ENCODE data around the gene URGCP.
"Not testable (repeated sequence)": the region's sequence is repeated elsewhere in the genome, so short reads cannot be mapped to it uniquely, and the experiment has no call there.

DNA sequence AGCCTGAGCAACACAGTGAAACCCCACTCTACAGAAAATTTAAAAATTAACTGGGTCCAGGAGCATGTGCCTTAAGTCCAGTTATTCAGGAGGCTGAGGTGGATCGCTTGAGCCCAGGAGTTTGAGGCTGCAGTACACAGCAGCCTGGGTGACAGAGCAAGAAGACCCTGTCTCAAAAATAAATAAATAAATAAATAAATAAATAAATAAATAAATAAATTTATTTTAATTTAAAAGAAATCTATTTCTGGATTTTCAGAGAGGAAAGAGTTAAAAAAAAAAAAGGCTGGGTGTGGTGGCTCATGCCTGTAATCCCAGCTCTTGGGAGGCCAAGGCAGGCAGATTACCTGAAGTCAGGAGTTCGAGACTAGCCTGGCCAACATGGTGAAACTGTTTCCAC is 7.8 kb downstream of the URGCP start:
- not testable (repeated sequence) for TF ChIP-seq CTCF (conservative IDR thresholded peaks at IDR 0.05; ENCODE audit: low read depth, low read length); EZH2phosphoT487 (IDR thresholded peaks at IDR 0.05; ENCODE audit: borderline replicate concordance, low read length)
